Measurements from ENCODE around the gene MLLT1. TPM values are rescaled to one million over a fixed set of nuclear protein-coding genes. Genes with fewer than 3 reads are reported as not detected.

MLLT1 gene
- total and polyA plus RNA-seq, 11 donors = 17.8 to 45.9 (median 34.9) TPM

GRCh38 chr19:6279620-6279930 lies 200 bp downstream of the MLLT1 start:
- intact Hi-C loops (cut with DNase I) = loop anchor here in 5 of 10 donors (2.0 to 10.0 kb wide), 5 partner anchors 42 to 93 kb away; partner anchors contain the start of gene ALKBH7 (in 1 of the 5)
- WGBS, 4 donors = 0 to 1% methylated on average over 58 to 59 of the region's 59 CpGs; no CpG with 5 or more reads in 2 of the 4 donors
- peaks cover 13 to 53% (median 42%) of the 10 kb centered on the region in 12 donors for H3K4me1 ChIP-seq
- H3K27me3 ChIP-seq = no peaks in the 10 kb centered on the region
- ATAC-seq (no peak), DNase-seq (no peak)
- H3K4me3 ChIP-seq = peak overlapping the region; percentile 50 to 97 (median 84)
- no peaks in the 10 kb centered on the region for H3K36me3 ChIP-seq
- H3K9me3 ChIP-seq = no peaks in the 10 kb centered on the region
- TF ChIP-seq POLR2A (IDR thresholded peaks at IDR 0.05) (no peak), CTCF (IDR thresholded peaks at IDR 0.05) (no peak)
- H3K27ac ChIP-seq = peak overlapping the region in 11 of 12 donors; percentile 44 to 90 (median 81)

- Histone ChIP-seq H3K9me3 (no peaks in the 10 kb centered on the region), H3K4me1 (peaks cover 18 to 59% (median 48%) of the 10 kb centered on the region in 12 donors), H3K27me3 (no peaks in the 10 kb centered on the region), H3K4me3 (peak overlapping the region; percentile 50 to 97 (median 84)), H3K27ac (peak overlapping the region in 11 of 12 donors; percentile 44 to 90 (median 81)), H3K36me3 (no peaks in the 10 kb centered on the region)
- no peak for ATAC-seq
- intact Hi-C loops (cut with DNase I) = loop anchor here in 5 of 10 donors (2.0 to 10.0 kb wide), 5 partner anchors 42 to 93 kb away; partner anchors contain the start of gene ALKBH7 (in 1 of the 5)
- WGBS, 4 donors = 6 to 12% (median 8%) methylated on average over 17 to 36 of the region's 36 CpGs
- no peak for DNase-seq
- no peak for TF ChIP-seq CTCF (IDR thresholded peaks at IDR 0.05)
- no peak for TF ChIP-seq POLR2A (IDR thresholded peaks at IDR 0.05)
These were observed 795 bp downstream of the MLLT1 start for GRCh38 chr19:6278740-6279619.

GRCh38 chr19:6278051-6278450 lies 1.7 kb downstream of the MLLT1 start:
- peaks cover 26 to 67% (median 56%) of the 10 kb centered on the region in 12 donors for H3K4me1 ChIP-seq
- 75 to 83% (median 78%) methylated on average over 9 of the region's 9 CpGs for WGBS, 4 donors
- no peak for ATAC-seq
- DNase-seq = no peak
- H3K9me3 ChIP-seq = no peaks in the 10 kb centered on the region
- H3K27me3 ChIP-seq = no peaks in the 10 kb centered on the region
- intact Hi-C loops (cut with DNase I) = loop anchor here in 5 of 10 donors (2.0 to 10.0 kb wide), 5 partner anchors 41 to 94 kb away; partner anchors contain the start of gene ALKBH7 (in 1 of the 5)
- TF ChIP-seq POLR2A (IDR thresholded peaks at IDR 0.05) (no peak), CTCF (IDR thresholded peaks at IDR 0.05) (no peak)
- H3K36me3 ChIP-seq = no peaks in the 10 kb centered on the region
- H3K4me3 ChIP-seq = peak overlapping the region in 3 of 12 donors; percentile 82 to 97 (median 91)
- peak overlapping the region in 4 of 12 donors; percentile 81 to 90 (median 86) for H3K27ac ChIP-seq

- no peaks in the 10 kb centered on the region for H3K27me3 ChIP-seq
- no peak for ATAC-seq
- TF ChIP-seq POLR2A (IDR thresholded peaks at IDR 0.05) (no peak), CTCF (IDR thresholded peaks at IDR 0.05) (no peak)
- H3K4me3 ChIP-seq = peak overlapping the region in 2 of 12 donors; percentile 2 to 8
- peak overlapping the region in 9 of 12 donors; percentile 7 to 95 (median 47) for H3K27ac ChIP-seq
- H3K4me1 ChIP-seq = peaks cover 37 to 83% (median 72%) of the 10 kb centered on the region in 12 donors
- H3K9me3 ChIP-seq = no peaks in the 10 kb centered on the region
- 51 to 71% (median 61%) methylated on average over 12 of the region's 12 CpGs for WGBS, 4 donors
- DNase-seq = peak in 3 of 5 donors; percentile 45 to 80 (median 65)
- no peaks in the 10 kb centered on the region for H3K36me3 ChIP-seq
- intact Hi-C loops (cut with DNase I) = loop anchor here in 5 of 10 donors (5.0 to 10.0 kb wide), 4 partner anchors 39 to 96 kb away; partner anchors contain the start of gene ALKBH7 (in 1 of the 5)
These were observed 3.3 kb downstream of the MLLT1 start for GRCh38 chr19:6276447-6276846.

Measured in heart left ventricle (tissue), 16 donors.